SU-DHL-6 (cell line): Measurements from ENCODE around the gene PATE3.

ENCODE experiments used
- H2AFZ ChIP-seq: fragments of 200-600 bp; sonication (generic); 2 replicates; pipeline ENCODE4 v1.6.1; 2014; ENCODE audit warnings: low read depth, mild to moderate bottlenecking, moderate library complexity, mixed read lengths, antibody characterized with exemption, low read length; ENCODE audit not compliant: severe bottlenecking
- H3F3A ChIP-seq: fragments of 200-600 bp; shearing (Covaris generic); 2 replicates; pipeline ENCODE4 v1.6.0; 2016; ENCODE audit warnings: antibody characterized with exemption, mild to moderate bottlenecking; ENCODE audit not compliant: insufficient read depth
- H3K27ac ChIP-seq: fragments of 200-600 bp; sonication (generic); 2 replicates; pipeline ENCODE4 v1.5.1; 2016; ENCODE audit warnings: low read depth, mild to moderate bottlenecking, low read length, moderate library complexity, mixed read lengths
- H3K27me3 ChIP-seq: fragments of 200-600 bp; sonication (generic), shearing (Covaris generic); 2 replicates; pipeline ENCODE4 v1.6.0; 2014; ENCODE audit warnings: mild to moderate bottlenecking, low read length
- H3K36me3 ChIP-seq: fragments of 200-600 bp; sonication (generic); 2 replicates; pipeline ENCODE4 v1.6.1; 2014; ENCODE audit warnings: mild to moderate bottlenecking, low read length, mixed read lengths
- H3K4me2 ChIP-seq: fragments of 300-600, 200-600 bp; shearing (Covaris generic), sonication (generic); 2 replicates; pipeline ENCODE4 v1.6.0; 2014; ENCODE audit warnings: low read length, low read depth, mild to moderate bottlenecking; ENCODE audit not compliant: poor library complexity, severe bottlenecking
- H3K4me3 ChIP-seq: fragments of 200-600 bp; sonication (generic); 2 replicates; pipeline ENCODE4 v1.5.1; 2014; ENCODE audit warnings: antibody characterized with exemption, low read length, mild to moderate bottlenecking, mixed read lengths; ENCODE audit not compliant: insufficient read depth, poor library complexity, severe bottlenecking
- H3K79me2 ChIP-seq: fragments of 200-600 bp; sonication (generic); 2 replicates; pipeline ENCODE4 v1.6.1; 2014; ENCODE audit warnings: mild to moderate bottlenecking, low read length, moderate library complexity; ENCODE audit not compliant: insufficient read depth
- H3K9ac ChIP-seq: fragments of 200-600 bp; sonication (generic); 2 replicates; pipeline ENCODE4 v1.7.0; 2014; ENCODE audit warnings: mild to moderate bottlenecking, low read length
- H3K9me2 ChIP-seq: fragments of 200-600 bp; sonication (generic); replicated peaks from 2 replicates; pipeline ENCODE4 v1.6.1; 2014; ENCODE audit warnings: low read length; ENCODE audit not compliant: insufficient read depth
- H3K9me3 ChIP-seq: fragments of 200-600 bp; sonication (generic); 2 replicates; pipeline ENCODE4 v1.6.1; 2014; ENCODE audit warnings: low read length, mixed read lengths; ENCODE audit not compliant: insufficient read depth
- H4K20me1 ChIP-seq: fragments of 200-600 bp; sonication (generic); 2 replicates; pipeline ENCODE4 v1.6.1; 2014; ENCODE audit warnings: low read depth, mild to moderate bottlenecking, antibody characterized with exemption, low read length, moderate library complexity, mixed read lengths
- CTCF ChIP-seq: fragments of 200-600 bp; sonication (generic); IDR thresholded peaks from one replicate; pipeline ENCODE4 v1.5.1; 2017; ENCODE audit warnings: antibody characterized with exemption, mild to moderate bottlenecking, low read length, moderate library complexity; ENCODE audit not compliant: insufficient read depth, poor library complexity, severe bottlenecking
- EZH2phosphoT487 ChIP-seq: fragments of 200-600 bp; sonication (generic), shearing (Covaris generic); conservative IDR thresholded peaks from 2 replicates; pipeline ENCODE4 v1.6.1; 2018; ENCODE audit warnings: mild to moderate bottlenecking, antibody characterized with exemption, low read length, moderate library complexity, mixed read lengths

Gene PATE3

GRCh38 chr11:125762445-125762844, 25.5 kb upstream of the PATE3 start:
- Histone ChIP-seq H3K79me2 (no peaks in the 10 kb centered on the region), H3K4me3 (no peak overlapping the region), H3K4me2 (no peak overlapping the region), H3K27ac (no peak overlapping the region), H4K20me1 (no peaks in the 10 kb centered on the region), H3K9me3 (no peaks in the 10 kb centered on the region), H3K36me3 (no peaks in the 10 kb centered on the region), H3F3A (no peaks in the 10 kb centered on the region), H2AFZ (no peak overlapping the region), H3K9me2 (no peaks in the 10 kb centered on the region), H3K9ac (no peak overlapping the region), H3K27me3 (no peaks in the 10 kb centered on the region)
- TF ChIP-seq CTCF (no peak), EZH2phosphoT487 (no peak)

GRCh38 chr11:125763483-125763882, 24.4 kb upstream of the PATE3 start:
- TF ChIP-seq EZH2phosphoT487, result no peak
- no peak for TF ChIP-seq CTCF

GRCh38 chr11:125766251-125766650, 21.7 kb upstream of the PATE3 start:
- Histone ChIP-seq H3K4me2 (no peak overlapping the region), H3K27me3 (no peaks in the 10 kb centered on the region)

More at GRCh38 chr11:125763483-125763882, 24.4 kb upstream of the PATE3 start:
- Histone ChIP-seq H3K4me3 (no peak overlapping the region), H2AFZ (no peak overlapping the region), H3K27ac (no peak overlapping the region), H3K36me3 (no peaks in the 10 kb centered on the region), H3K4me2 (no peak overlapping the region), H3K9ac (no peak overlapping the region), H3K27me3 (no peaks in the 10 kb centered on the region), H3K79me2 (no peaks in the 10 kb centered on the region), H3K9me3 (no peaks in the 10 kb centered on the region), H4K20me1 (no peaks in the 10 kb centered on the region), H3F3A (no peaks in the 10 kb centered on the region), H3K9me2 (no peaks in the 10 kb centered on the region)

More at GRCh38 chr11:125766251-125766650, 21.7 kb upstream of the PATE3 start:
- H3K9ac ChIP-seq, result no peak overlapping the region
- TF ChIP-seq CTCF (no peak), EZH2phosphoT487 (no peak)
- H3K79me2 ChIP-seq, result no peaks in the 10 kb centered on the region
- H2AFZ ChIP-seq, result no peak overlapping the region
- no peaks in the 10 kb centered on the region for H3F3A ChIP-seq
- no peaks in the 10 kb centered on the region for H3K36me3 ChIP-seq
- H4K20me1 ChIP-seq, result no peaks in the 10 kb centered on the region
- H3K9me3 ChIP-seq, result no peaks in the 10 kb centered on the region
- no peaks in the 10 kb centered on the region for H3K9me2 ChIP-seq
- no peak overlapping the region for H3K27ac ChIP-seq
- no peak overlapping the region for H3K4me3 ChIP-seq
